Right lobe of liver (tissue), 6 donors: ENCODE data around the gene MCHR1. TPM values are rescaled to one million over a fixed set of nuclear protein-coding genes. Genes with fewer than 3 reads are reported as not detected.

ENCODE experiments used
- ATAC-seq, 4 donors: fragments of 200-7000 bp; cut with Tn5 transposase; one replicate each; pipeline ENCODE4 v1.9.1; 2020; ENCODE audit warnings: mild to moderate bottlenecking in 4 of 4, moderate library complexity in 4 of 4
- DNase-seq, 3 donors: peaks; one replicate each; pipeline ENCODE4 v3.0.0-alpha.2; 2020
- H3K27ac ChIP-seq, 3 donors: fragments of 200-600 bp; one replicate each; pipeline ENCODE4 v1.8.0; 2022
- H3K27me3 ChIP-seq, 2 donors: fragments of 200-600 bp; one replicate each; pipeline ENCODE4 v1.8.0; 2022
- H3K36me3 ChIP-seq, 4 donors: fragments of 200-600 bp; sonication (generic) in 1 of 4; one replicate each; pipeline versions ENCODE4 v1.5.1 to v1.8.0; 2017 to 2022; ENCODE audit warnings: control low read depth in 1 of 4
- H3K4me1 ChIP-seq, 4 donors: fragments of 200-600 bp; sonication (generic) in 1 of 4; one replicate each; pipeline versions ENCODE4 v1.5.1 to v1.8.0; 2017 to 2022; ENCODE audit warnings: control low read depth in 1 of 4
- H3K4me3 ChIP-seq, 3 donors: fragments of 200-600 bp; one replicate each; pipeline ENCODE4 v1.8.0; 2022
- H3K9me3 ChIP-seq, 4 donors: fragments of 200-600 bp; sonication (generic) in 1 of 4; one replicate each; pipeline versions ENCODE4 v1.5.1 to v1.8.0; 2017 to 2022; ENCODE audit warnings: control low read depth in 1 of 4
- CTCF ChIP-seq, 4 donors: fragments of 200-600 bp in 3 of 4; fragments of 450-650 bp in 1 of 4; IDR thresholded peaks; one replicate each; pipeline versions ENCODE4 v1.5.1 to v1.8.0; 2016 to 2022; ENCODE audit warnings: antibody characterized with exemption in 4 of 4, mild to moderate bottlenecking in 2 of 4
- POLR2A ChIP-seq: fragments of 450-650 bp; IDR thresholded peaks from one replicate; pipeline ENCODE4 v1.6.1; 2017; ENCODE audit warnings: antibody characterized with exemption, mild to moderate bottlenecking
- WGBS: methylation state at CpG from one replicate; pipeline ENCODE4 v1.1.6; 2018; ENCODE audit warnings: low coverage, low lambda C conversion rate; ENCODE audit not compliant: insufficient coverage; ENCODE audit errors: missing lambda C conversion rate; 5-methylcytosine and 5-hydroxymethylcytosine counted together
- intact Hi-C, 2 donors: fragments of 100-400 bp; cut with DNase I; formaldehyde crosslinking; loops; one replicate each; pipeline versions ENCODE4 v1.11.2 to v1.14.1; 2022
- total RNA-seq, 6 experiments: library from RNA; depleted of rRNA in 2 of 6; stranded (reverse); fragments of >200 nt in 2 of 6; fragmentation: NEBNext Ultra II Directional in 3 of 6; extraction: Animal tissue kit (Norgen Biotek cat#: 25700) in 3 of 6; gene quantifications; one replicate each; pipeline versions ENCODE4 v1.1.0 to v1.2.4, GENCODE V29; 2016 to 2023
- donor health status: DM: no; HTN: yes; CAD: no.
- donor health status: DM: no; HTN: no; CAD: no.
- donor health status: DM: no; HTN: no; CAD: no.
- donor health status: DM: no; HTN: yes; CAD: no.
- donor health status: DM: no; HTN: yes; CAD: no.

MCHR1 gene
- total RNA-seq, 6 experiments from 2014 or later, result 1.1 to 3.7 (median 1.9) TPM

- TF ChIP-seq CTCF (IDR thresholded peaks at IDR 0.05), result no peak
- no peak for TF ChIP-seq POLR2A
- Histone ChIP-seq H3K9me3 (no peaks in the 10 kb centered on the region), H3K4me3 (no peak overlapping the region), H3K27me3 (no peaks in the 10 kb centered on the region), H3K4me1 (no peaks in the 10 kb centered on the region), H3K27ac (no peak overlapping the region), H3K36me3 (no peaks in the 10 kb centered on the region)
- WGBS, result 83% methylated on average over 2 of the region's 7 CpGs
- intact Hi-C loops, result no loop called here
- ATAC-seq (no peak), DNase-seq (no peak)
These were observed 22.0 kb downstream of the MCHR1 start for GRCh38 chr22:40701274-40701673.

DNA sequence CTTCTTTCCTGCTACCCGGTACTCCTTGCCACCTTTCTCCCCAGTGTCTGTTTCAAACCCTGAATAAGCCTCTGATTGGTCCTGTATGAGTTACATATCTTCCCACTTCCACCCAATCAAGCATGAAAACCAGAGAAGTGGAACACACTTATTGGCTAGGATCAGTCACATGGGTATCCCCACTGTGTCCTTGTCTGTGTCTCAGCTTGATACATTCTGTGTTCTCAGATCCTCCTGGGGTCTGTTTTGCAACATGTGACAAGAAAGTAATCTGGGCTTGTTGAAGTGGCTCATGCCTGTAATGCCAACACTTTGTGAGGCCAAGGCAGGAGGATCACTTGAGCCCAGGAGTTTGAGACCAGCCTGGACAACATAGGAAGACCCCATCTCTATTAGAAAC is 23.9 kb downstream of the MCHR1 start:
- no peaks in the 10 kb centered on the region for H3K4me1 ChIP-seq
- H3K27me3 ChIP-seq, result no peaks in the 10 kb centered on the region
- DNase-seq (no peak), ATAC-seq (no peak)
- no peak overlapping the region for H3K4me3 ChIP-seq
- H3K9me3 ChIP-seq, result no peaks in the 10 kb centered on the region
- no peaks in the 10 kb centered on the region for H3K36me3 ChIP-seq
- intact Hi-C loops, result no loop called here
- H3K27ac ChIP-seq, result no peak overlapping the region
- TF ChIP-seq CTCF (IDR thresholded peaks at IDR 0.05) (no peak), POLR2A (no peak)
- WGBS, result 100% methylated on average over 1 of the region's 1 CpG

DNA sequence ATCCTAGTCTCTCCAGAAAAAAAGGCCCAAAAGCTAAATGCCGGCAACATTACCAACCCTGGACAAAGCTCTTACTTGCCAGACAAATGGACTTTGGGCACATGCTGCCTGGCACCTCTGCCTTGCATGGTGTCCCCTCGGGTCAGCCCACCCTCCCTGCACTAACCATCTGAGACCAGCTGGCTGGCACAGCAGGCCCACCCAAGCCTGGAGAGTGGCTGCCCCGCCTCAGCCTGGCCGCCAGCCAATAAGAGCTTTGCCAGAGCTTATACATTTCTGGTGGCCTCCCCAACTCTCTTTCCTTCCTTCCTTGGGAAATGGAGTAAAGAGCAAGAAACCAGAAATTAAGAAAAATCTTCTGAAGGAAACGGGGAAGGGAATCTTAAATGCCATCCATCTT is 24.5 kb downstream of the MCHR1 start:
- TF ChIP-seq CTCF (IDR thresholded peaks at IDR 0.05) (no peak), POLR2A (no peak)
- DNase-seq (no peak), ATAC-seq (no peak)
- Histone ChIP-seq H3K27me3 (no peaks in the 10 kb centered on the region), H3K27ac (no peak overlapping the region), H3K4me3 (no peak overlapping the region), H3K9me3 (no peaks in the 10 kb centered on the region), H3K36me3 (no peaks in the 10 kb centered on the region), H3K4me1 (no peaks in the 10 kb centered on the region)
- intact Hi-C loops, result no loop called here
- 79% methylated on average over 4 of the region's 5 CpGs for WGBS

DNA sequence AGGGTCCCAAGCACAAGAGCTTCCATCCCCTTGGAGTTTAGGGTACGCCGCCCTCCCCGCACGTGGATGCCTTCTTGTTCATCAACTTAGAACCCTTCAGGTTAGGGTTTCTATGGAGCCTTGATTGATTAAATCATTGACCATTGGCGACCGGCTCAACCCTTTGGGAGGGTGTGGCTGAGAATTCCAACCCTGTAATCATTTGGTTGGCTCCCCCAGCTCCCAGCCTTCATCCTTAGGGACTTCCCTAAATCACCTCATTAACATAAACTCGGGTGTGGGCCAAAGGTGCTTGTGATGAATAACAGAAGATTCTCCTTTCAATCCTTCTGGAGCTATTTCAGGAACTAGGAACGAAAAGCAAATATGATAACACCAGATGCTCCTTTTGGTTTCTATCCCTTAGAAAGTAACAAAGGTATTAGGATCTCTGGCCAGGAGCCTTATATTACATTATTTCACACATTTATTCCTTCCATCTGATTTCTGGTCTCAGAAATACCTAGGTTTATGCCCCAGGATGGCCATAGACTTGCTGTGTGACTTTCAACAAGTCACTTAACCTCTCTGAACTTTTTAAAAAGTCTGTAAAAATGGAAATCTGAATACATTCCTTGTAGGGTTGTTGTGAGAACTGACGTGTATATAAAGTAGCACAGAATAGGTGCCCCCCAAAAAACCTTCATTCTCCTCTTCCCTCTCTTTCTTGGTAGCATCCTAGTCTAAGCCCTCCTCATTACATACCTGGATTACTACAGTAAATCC is 26.8 kb downstream of the MCHR1 start:
- WGBS, result 86% methylated on average over 9 of the region's 9 CpGs

More for the DNA sequence above, 26.8 kb downstream of the MCHR1 start:
- intact Hi-C loops, result no loop called here
- no peak for DNase-seq
- no peak overlapping the region for H3K4me3 ChIP-seq
- ATAC-seq, result no peak
- no peaks in the 10 kb centered on the region for H3K4me1 ChIP-seq
- H3K27ac ChIP-seq, result no peak overlapping the region
- H3K27me3 ChIP-seq, result no peaks in the 10 kb centered on the region
- H3K36me3 ChIP-seq, result no peaks in the 10 kb centered on the region
- no peak for TF ChIP-seq CTCF (IDR thresholded peaks at IDR 0.05)
- no peak for TF ChIP-seq POLR2A
- no peaks in the 10 kb centered on the region for H3K9me3 ChIP-seq
